Bronchial epithelial cell (primary cell): ENCODE data around the gene FHL2. TPM values are rescaled to one million over a fixed set of nuclear protein-coding genes. Genes with fewer than 3 reads are reported as not detected.
A peak's percentile ranks its signal among the peaks of the same experiment; 100 is the strongest.

Experiments
- DNase-seq: peaks from one replicate; pipeline ENCODE4 v3.0.0-alpha.2; 2010; ENCODE audit warnings: low read depth
- FAIRE-seq: peaks from 2 replicates; lab custom pipeline; 2011; peaks lifted over from hg19 to GRCh38; lab: Jason Lieb, UNC
- H3K27me3 ChIP-seq: 2 replicates; pipeline ENCODE4 v1.5.1; 2011; ENCODE audit warnings: low read length; ENCODE audit not compliant: control insufficient read depth, insufficient read depth
- H3K36me3 ChIP-seq: 2 replicates; pipeline ENCODE4 v1.5.1; 2011; ENCODE audit warnings: low read length; ENCODE audit not compliant: control insufficient read depth, insufficient read depth
- H3K4me3 ChIP-seq: 2 replicates; pipeline ENCODE4 v1.5.1; 2011; ENCODE audit warnings: mild to moderate bottlenecking, low read depth, low read length, control low read depth
- CTCF ChIP-seq: IDR thresholded peaks from 2 replicates; pipeline ENCODE4 v1.5.1; 2011; ENCODE audit warnings: mild to moderate bottlenecking, moderate library complexity, low read length, control low read depth, inconsistent platforms; ENCODE audit not compliant: insufficient read depth, severe bottlenecking
- total RNA-seq: library from RNA; depleted of rRNA; stranded (reverse); fragments of >200 nt; gene quantifications from 2 replicates; pipeline ENCODE4 v1.2.1, GENCODE V29; 2014

FHL2 gene
- total RNA-seq, 1 donor from 2014 or later, result 76.9 TPM

GRCh38 chr2:105369777-105370690 lies 28.8 kb downstream of the FHL2 start:
- TF ChIP-seq CTCF, result peak; percentile 96
- FAIRE-seq, result no peak
- Histone ChIP-seq H3K4me3 (no peak overlapping the region), H3K27me3 (no peaks in the 10 kb centered on the region), H3K36me3 (peaks cover 31% of the 10 kb centered on the region)
- peak; percentile 79 for DNase-seq

GRCh38 chr2:105368759-105369408 lies 30.0 kb downstream of the FHL2 start:
- Histone ChIP-seq H3K27me3 (no peaks in the 10 kb centered on the region), H3K4me3 (no peak overlapping the region), H3K36me3 (peaks cover 37% of the 10 kb centered on the region)
- no peak for FAIRE-seq
- no peak for DNase-seq
- no peak for TF ChIP-seq CTCF

GRCh38 chr2:105365206-105365605 lies 33.6 kb downstream of the FHL2 start:
- H3K36me3 ChIP-seq, result peaks cover 49% of the 10 kb centered on the region
- no peak for DNase-seq
- no peak overlapping the region for H3K4me3 ChIP-seq
- H3K27me3 ChIP-seq, result no peaks in the 10 kb centered on the region
- no peak for TF ChIP-seq CTCF
- no peak for FAIRE-seq

- no peak for DNase-seq
- no peak for FAIRE-seq
- H3K4me3 ChIP-seq, result no peak overlapping the region
- peaks cover 50% of the 10 kb centered on the region for H3K36me3 ChIP-seq
- H3K27me3 ChIP-seq, result no peaks in the 10 kb centered on the region
- no peak for TF ChIP-seq CTCF
Measured at GRCh38 chr2:105364436-105365139, 34.3 kb downstream of the FHL2 start.

- Histone ChIP-seq H3K36me3 (peaks cover 47% of the 10 kb centered on the region), H3K27me3 (no peaks in the 10 kb centered on the region), H3K4me3 (no peak overlapping the region)
- DNase-seq (no peak), FAIRE-seq (no peak)
- TF ChIP-seq CTCF, result no peak
Measured at GRCh38 chr2:105362862-105363591, 35.8 kb downstream of the FHL2 start.
